GM23338 (cell line): ENCODE measurements around the gene DOCK1. TPM values are rescaled to one million over a fixed set of nuclear protein-coding genes. Genes with fewer than 3 reads are reported as not detected.

Source experiments
- ATAC-seq: fragments of 200-7000 bp; cut with Tn5 transposase; 3 replicates; pipeline ENCODE4 v1.9.1; 2020
- DNase-seq: peaks from one replicate; pipeline ENCODE4 v3.0.0-alpha.2; 2015; ENCODE audit warnings: low spot score
- H2AFZ ChIP-seq: fragments of 200-600 bp; sonication (generic); 2 replicates; pipeline ENCODE4 v1.8.0; 2016; ENCODE audit warnings: antibody characterized with exemption, mild to moderate bottlenecking, moderate library complexity
- H3F3A ChIP-seq: fragments of 200-600 bp; sonication (generic); replicated peaks from 2 replicates; pipeline ENCODE4 v1.8.0; 2017; ENCODE audit warnings: antibody characterized with exemption, mixed run types, low read depth
- H3K27ac ChIP-seq: fragments of 200-600 bp; sonication (generic); 2 replicates; pipeline ENCODE4 v1.6.1; 2016; ENCODE audit warnings: low read depth
- H3K27me3 ChIP-seq: fragments of 200-600 bp; sonication (generic); 2 replicates; pipeline ENCODE4 v1.8.0; 2016; ENCODE audit warnings: mild to moderate bottlenecking, mixed run types, moderate library complexity; ENCODE audit not compliant: insufficient read depth
- H3K36me3 ChIP-seq: fragments of 200-600 bp; sonication (generic); 2 replicates; pipeline ENCODE4 v1.8.0; 2016; ENCODE audit warnings: mild to moderate bottlenecking; ENCODE audit not compliant: insufficient read depth
- H3K4me1 ChIP-seq: fragments of 200-600 bp; sonication (generic); 2 replicates; pipeline ENCODE4 v1.8.0; 2016; ENCODE audit warnings: mild to moderate bottlenecking, moderate library complexity; ENCODE audit not compliant: insufficient read depth
- H3K4me2 ChIP-seq: fragments of 200-600 bp; sonication (generic); 2 replicates; pipeline ENCODE4 v1.7.1; 2017; ENCODE audit warnings: mixed run types
- H3K4me3 ChIP-seq: fragments of 200-600 bp; sonication (generic); 2 replicates; pipeline ENCODE4 v1.6.1; 2016; ENCODE audit warnings: mixed run types
- H3K79me2 ChIP-seq: fragments of 200-600 bp; sonication (generic); replicated peaks from 2 replicates; pipeline ENCODE4 v1.8.0; 2017; ENCODE audit warnings: mild to moderate bottlenecking; ENCODE audit not compliant: insufficient read depth
- H3K9me2 ChIP-seq: fragments of 200-600 bp; sonication (generic); 2 replicates; pipeline ENCODE4 v1.8.0; 2017; ENCODE audit not compliant: insufficient read depth
- H4K20me1 ChIP-seq: fragments of 200-600 bp; sonication (generic); replicated peaks from 2 replicates; pipeline ENCODE4 v1.8.0; 2017; ENCODE audit warnings: mild to moderate bottlenecking; ENCODE audit not compliant: insufficient read depth
- H3K27ac Mint-ChIP-seq: 2 replicates; pipeline ENCODE4 v1.8.0; 2020; ENCODE audit warnings: inconsistent platforms, mild to moderate bottlenecking, moderate library complexity, mixed read lengths
- H3K27me3 Mint-ChIP-seq: 3 replicates; pipeline ENCODE4 v1.8.0; 2022; ENCODE audit warnings: low read depth, mild to moderate bottlenecking, moderate library complexity, mixed read lengths, inconsistent platforms; ENCODE audit not compliant: insufficient read depth, poor library complexity
- H3K36me3 Mint-ChIP-seq: 3 replicates; pipeline ENCODE4 v1.8.0; 2021; ENCODE audit warnings: low read depth, mild to moderate bottlenecking, inconsistent platforms, moderate library complexity, mixed read lengths
- H3K4me1 Mint-ChIP-seq: 3 replicates; pipeline ENCODE4 v1.8.0; 2020; ENCODE audit warnings: mild to moderate bottlenecking, inconsistent platforms, mixed read lengths
- H3K4me3 Mint-ChIP-seq: 3 replicates; pipeline ENCODE4 v1.8.0; 2021; ENCODE audit warnings: moderate library complexity, mild to moderate bottlenecking, inconsistent platforms, mixed read lengths
- H3K9me3 Mint-ChIP-seq: 3 replicates; pipeline ENCODE4 v1.8.0; 2020; ENCODE audit warnings: moderate library complexity, mild to moderate bottlenecking, inconsistent platforms, mixed read lengths
- CREB1 ChIP-seq: fragments of 250-450 bp; sonication (Bioruptor Pico); IDR thresholded peaks from 2 replicates; pipeline ENCODE4 v1.5.0; 2020; ENCODE audit warnings: low read depth, mild to moderate bottlenecking, moderate library complexity
- CTCF ChIP-seq, 2 experiments: fragments of 200-600 bp in 1 of 2; sonication (generic) in 1 of 2; conservative IDR thresholded peaks; 2 replicates each; pipeline versions ENCODE4 v1.5.1 to v1.6.1; 2016 to 2017; ENCODE audit warnings: antibody characterized with exemption in 2 of 2, low read depth in 2 of 2, mild to moderate bottlenecking in 2 of 2, moderate library complexity in 1 of 2
- EZH2 ChIP-seq: fragments of 200-600 bp; sonication (generic); IDR thresholded peaks from one replicate; pipeline ENCODE4 v1.8.0; 2017; ENCODE audit warnings: antibody characterized with exemption, mild to moderate bottlenecking, low read depth; ENCODE audit not compliant: unreplicated experiment
- EZH2phosphoT487 ChIP-seq: fragments of 200-600 bp; sonication (generic); IDR thresholded peaks from one replicate; pipeline ENCODE4 v1.8.1; 2018; ENCODE audit warnings: antibody characterized with exemption; ENCODE audit not compliant: unreplicated experiment
- JUNB ChIP-seq: IDR thresholded peaks from one replicate; pipeline ENCODE4 v1.6.1; 2016; ENCODE audit warnings: antibody characterized with exemption; ENCODE audit not compliant: unreplicated experiment
- NANOG ChIP-seq: IDR thresholded peaks from 2 replicates; pipeline ENCODE4 v1.6.1; 2016; ENCODE audit warnings: antibody characterized with exemption, borderline replicate concordance
- REST ChIP-seq: IDR thresholded peaks from one replicate; pipeline ENCODE4 v1.6.1; 2018; ENCODE audit warnings: antibody characterized with exemption; ENCODE audit not compliant: unreplicated experiment
- STAT1 ChIP-seq: IDR thresholded peaks from one replicate; pipeline ENCODE4 v1.6.1; 2016; ENCODE audit warnings: antibody characterized with exemption; ENCODE audit not compliant: unreplicated experiment
- ZNF114 ChIP-seq: fragments of 250-450 bp; sonication (Bioruptor Pico); IDR thresholded peaks from 2 replicates; pipeline ENCODE4 v1.5.0; 2020; ENCODE audit warnings: mild to moderate bottlenecking, moderate library complexity
- ZNF462 ChIP-seq: fragments of 250-450 bp; sonication (Bioruptor Pico); IDR thresholded peaks from 2 replicates; pipeline ENCODE4 v1.5.0; 2020; ENCODE audit warnings: mild to moderate bottlenecking, moderate library complexity
- polyA plus RNA-seq: library from polyadenylated mRNA; unstranded; fragments of >200 nt; fragmentation: Nextera tagmentation; extraction: Ambion mirVana; gene quantifications from 2 replicates; pipeline ENCODE4 v1.2.1, GENCODE V29; 2016
- total RNA-seq: library from RNA; depleted of rRNA; stranded (reverse); fragments of >200 nt; shearing (Covaris generic); gene quantifications from 2 replicates; pipeline ENCODE4 v1.2.3, GENCODE V29; 2014

DOCK1 gene
- total and polyA plus RNA-seq, 2 experiments from 2014 or later = 13.2 to 55.3 TPM

GRCh38 chr10:127345231-127345965 lies 440.2 kb downstream of the DOCK1 start:
- Histone ChIP-seq H3K4me3 (no peak overlapping the region), H3K79me2 (no peaks in the 10 kb centered on the region), H3K4me2 (no peak overlapping the region), H3K27ac (no peak overlapping the region), H4K20me1 (0 out of 2 replicates have a peak, but pooled peaks cover 3% of the 10 kb centered on the region), H2AFZ (no peak overlapping the region), H3K9me2 (no peaks in the 10 kb centered on the region), H3K27me3 (no peaks in the 10 kb centered on the region), H3K4me1 (no peaks in the 10 kb centered on the region), H3F3A (no peaks in the 10 kb centered on the region), H3K36me3 (no peaks in the 10 kb centered on the region)
- peaks cover 2% of the 10 kb centered on the region for H3K27me3 Mint-ChIP-seq
- H3K36me3 Mint-ChIP-seq = peaks cover 12% of the 10 kb centered on the region; the same call in 2 of the 3 replicates
- peaks cover 13% of the 10 kb centered on the region for H3K4me1 Mint-ChIP-seq
- H3K27ac Mint-ChIP-seq = no peak overlapping the region; the same call in none of the 2 replicates
- DNase-seq = no peak
- H3K9me3 Mint-ChIP-seq = no peaks in the 10 kb centered on the region
- no peak overlapping the region for H3K4me3 Mint-ChIP-seq
- ATAC-seq = peak; percentile 28
- TF ChIP-seq JUNB (no peak), EZH2phosphoT487 (no peak), ZNF462 (no peak), ZNF114 (CRISPR knock-in tag) (no peak), STAT1 (no peak), CTCF (conservative IDR thresholded peaks at IDR 0.05; ENCODE audit: low read depth in 2 of 2) (no peak), EZH2 (no peak), REST (no peak), NANOG (no peak), CREB1 (CRISPR knock-in tag) (no peak)
